Upper lobe of left lung (tissue), 6 donors: ENCODE results near the gene FOXO3. TPM values are rescaled to one million over a fixed set of nuclear protein-coding genes. Genes with fewer than 3 reads are reported as not detected.

Experiments used
- ATAC-seq, 2 donors: fragments of 200-7000 bp; cut with Tn5 transposase; one replicate each; pipeline ENCODE4 v1.9.1; 2022; ENCODE audit warnings: mild to moderate bottlenecking in 2 of 2, moderate library complexity in 2 of 2; ENCODE audit not compliant: low FRiP score in 2 of 2
- DNase-seq, 2 donors: peaks; one replicate each; pipeline ENCODE4 v3.0.0-alpha.2; 2019 to 2020
- H3K27ac ChIP-seq, 4 donors: fragments of 200-600 bp; sonication (generic); one replicate each; pipeline ENCODE4 v1.5.1; 2016 to 2019
- H3K27me3 ChIP-seq, 4 donors: fragments of 200-600 bp; sonication (generic); one replicate each; pipeline ENCODE4 v1.5.1; 2017 to 2019
- H3K36me3 ChIP-seq, 4 donors: fragments of 200-600 bp; sonication (generic); one replicate each; pipeline ENCODE4 v1.5.1; 2016 to 2019
- H3K4me1 ChIP-seq, 4 donors: fragments of 200-600 bp; sonication (generic); one replicate each; pipeline ENCODE4 v1.5.1; 2018 to 2019
- H3K4me3 ChIP-seq, 4 donors: fragments of 200-600 bp; sonication (generic); one replicate each; pipeline ENCODE4 v1.5.1; 2017 to 2019; ENCODE audit warnings: mild to moderate bottlenecking in 2 of 4, moderate library complexity in 1 of 4
- H3K9me3 ChIP-seq, 4 donors: fragments of 200-600 bp; sonication (generic); one replicate each; pipeline ENCODE4 v1.5.1; 2018 to 2019
- EP300 ChIP-seq, 4 donors: sonication (generic); formaldehyde crosslinking; IDR thresholded peaks; one replicate each; pipeline ENCODE4 v1.5.1; 2017; ENCODE audit warnings: antibody characterized with exemption in 4 of 4, control low read depth in 2 of 4
- POLR2A ChIP-seq, 4 donors: fragments of 450-650 bp; IDR thresholded peaks; one replicate each; pipeline ENCODE4 v1.5.1; 2016 to 2017; ENCODE audit warnings: antibody characterized with exemption in 4 of 4, mild to moderate bottlenecking in 2 of 4
- POLR2AphosphoS5 ChIP-seq, 2 donors: sonication (generic); formaldehyde crosslinking; IDR thresholded peaks; one replicate each; pipeline ENCODE4 v1.5.1; 2017; ENCODE audit warnings: antibody characterized with exemption in 2 of 2
- WGBS, 2 donors: methylation state at CpG; one replicate each; pipeline ENCODE4 v1.1.5; 2017 to 2018; 5-methylcytosine and 5-hydroxymethylcytosine counted together
- total RNA-seq, 6 donors: library from RNA; depleted of rRNA in 4 of 6; stranded (reverse); fragments of >200 nt in 4 of 6; gene quantifications; one replicate each; pipeline versions ENCODE4 v1.1.0 to v1.2.1, GENCODE V29; 2016 to 2021
- TF ChIP-seq, protein P1 (sequence below), 6 experiments: fragments of 450-650 bp in 4 of 6; fragments of 200-600 bp in 2 of 6; sonication (generic) in 2 of 6; IDR thresholded peaks; one replicate each; pipeline ENCODE4 v1.5.1; 2016 to 2019; ENCODE audit warnings: antibody characterized with exemption in 6 of 6
- donor health status: DM: no; HTN: no; CAD: no; lungs with moderate emphysema.
- donor health status: DM: no; HTN: yes; CAD: no; lungs with severe emphysema.

FOXO3 gene
- total RNA-seq: 100 to 1,000 TPM in 1 of 6 donors, 10 to 100 TPM in 5; 52.6 to 101 (median 71.9) TPM

DNA sequence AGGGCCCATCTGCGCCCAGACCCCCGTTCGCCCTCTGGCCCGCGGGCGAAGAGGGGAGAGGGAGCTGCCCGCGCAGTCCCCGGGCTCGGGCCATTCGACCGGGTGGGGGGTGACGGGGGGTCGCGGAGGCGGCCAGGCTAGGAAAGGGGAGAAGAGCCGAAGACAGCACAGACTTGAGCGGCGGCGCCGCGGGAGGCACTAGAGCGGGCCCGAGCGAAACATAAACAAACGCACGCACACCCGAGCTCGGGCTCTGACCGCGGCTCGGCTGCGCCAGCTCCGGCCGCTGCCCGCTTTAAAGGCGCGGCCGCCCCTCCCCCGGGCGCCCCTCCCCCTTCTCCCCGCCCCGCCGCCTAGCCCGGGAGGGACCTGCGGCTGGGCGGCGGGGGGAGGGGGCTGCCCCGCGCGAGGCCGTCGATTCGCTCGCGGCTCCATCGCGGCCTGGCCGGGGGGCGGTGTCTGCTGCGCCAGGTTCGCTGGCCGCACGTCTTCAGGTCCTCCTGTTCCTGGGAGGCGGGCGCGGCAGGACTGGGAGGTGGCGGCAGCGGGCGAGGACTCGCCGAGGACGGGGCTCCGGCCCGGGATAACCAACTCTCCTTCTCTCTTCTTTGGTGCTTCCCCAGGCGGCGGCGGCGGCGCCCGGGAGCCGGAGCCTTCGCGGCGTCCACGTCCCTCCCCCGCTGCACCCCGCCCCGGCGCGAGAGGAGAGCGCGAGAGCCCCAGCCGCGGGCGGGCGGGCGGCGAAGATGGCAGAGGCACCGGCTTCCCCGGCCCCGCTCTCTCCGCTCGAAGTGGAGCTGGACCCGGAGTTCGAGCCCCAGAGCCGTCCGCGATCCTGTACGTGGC lies at the start of gene FOXO3:
Gene FOXO3 (plus strand): TSS at position 455 of the 846 bp plus-strand sequence. CDS start 292 bp downstream, at position 747.
- Histone ChIP-seq H3K27me3 (no peaks in the 10 kb centered on the region), H3K27ac (peak within 1 kb of the TSS; percentile 95 to 100 (median 100)), H3K36me3 (no peaks in the 10 kb centered on the region), H3K9me3 (no peaks in the 10 kb centered on the region), H3K4me3 (peak within 1 kb of the TSS; percentile 42 to 92 (median 90)), H3K4me1 (peaks cover 28 to 50% (median 37%) of the 10 kb centered on the region in 4 donors)
- WGBS, 2 donors: 2% methylated on average over 38 of the region's 110 CpGs; no CpG with 5 or more reads in 1 of the 2 donors
- TF ChIP-seq EP300 (IDR thresholded peaks at IDR 0.05) (peak in 1 of 4 donors; percentile 40), POLR2A (IDR thresholded peaks at IDR 0.05) (peak; percentile 23 to 96 (median 91)), POLR2AphosphoS5 (IDR thresholded peaks at IDR 0.05) (peak; percentile 89 to 99)
- TF ChIP-seq, protein P1, sequence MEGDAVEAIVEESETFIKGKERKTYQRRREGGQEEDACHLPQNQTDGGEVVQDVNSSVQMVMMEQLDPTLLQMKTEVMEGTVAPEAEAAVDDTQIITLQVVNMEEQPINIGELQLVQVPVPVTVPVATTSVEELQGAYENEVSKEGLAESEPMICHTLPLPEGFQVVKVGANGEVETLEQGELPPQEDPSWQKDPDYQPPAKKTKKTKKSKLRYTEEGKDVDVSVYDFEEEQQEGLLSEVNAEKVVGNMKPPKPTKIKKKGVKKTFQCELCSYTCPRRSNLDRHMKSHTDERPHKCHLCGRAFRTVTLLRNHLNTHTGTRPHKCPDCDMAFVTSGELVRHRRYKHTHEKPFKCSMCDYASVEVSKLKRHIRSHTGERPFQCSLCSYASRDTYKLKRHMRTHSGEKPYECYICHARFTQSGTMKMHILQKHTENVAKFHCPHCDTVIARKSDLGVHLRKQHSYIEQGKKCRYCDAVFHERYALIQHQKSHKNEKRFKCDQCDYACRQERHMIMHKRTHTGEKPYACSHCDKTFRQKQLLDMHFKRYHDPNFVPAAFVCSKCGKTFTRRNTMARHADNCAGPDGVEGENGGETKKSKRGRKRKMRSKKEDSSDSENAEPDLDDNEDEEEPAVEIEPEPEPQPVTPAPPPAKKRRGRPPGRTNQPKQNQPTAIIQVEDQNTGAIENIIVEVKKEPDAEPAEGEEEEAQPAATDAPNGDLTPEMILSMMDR (IDR thresholded peaks at IDR 0.05): peak in 2 of 6 experiments; percentile 8 to 24
- ATAC-seq: peak; percentile 81
- peak; percentile 96 to 98 for DNase-seq

DNA sequence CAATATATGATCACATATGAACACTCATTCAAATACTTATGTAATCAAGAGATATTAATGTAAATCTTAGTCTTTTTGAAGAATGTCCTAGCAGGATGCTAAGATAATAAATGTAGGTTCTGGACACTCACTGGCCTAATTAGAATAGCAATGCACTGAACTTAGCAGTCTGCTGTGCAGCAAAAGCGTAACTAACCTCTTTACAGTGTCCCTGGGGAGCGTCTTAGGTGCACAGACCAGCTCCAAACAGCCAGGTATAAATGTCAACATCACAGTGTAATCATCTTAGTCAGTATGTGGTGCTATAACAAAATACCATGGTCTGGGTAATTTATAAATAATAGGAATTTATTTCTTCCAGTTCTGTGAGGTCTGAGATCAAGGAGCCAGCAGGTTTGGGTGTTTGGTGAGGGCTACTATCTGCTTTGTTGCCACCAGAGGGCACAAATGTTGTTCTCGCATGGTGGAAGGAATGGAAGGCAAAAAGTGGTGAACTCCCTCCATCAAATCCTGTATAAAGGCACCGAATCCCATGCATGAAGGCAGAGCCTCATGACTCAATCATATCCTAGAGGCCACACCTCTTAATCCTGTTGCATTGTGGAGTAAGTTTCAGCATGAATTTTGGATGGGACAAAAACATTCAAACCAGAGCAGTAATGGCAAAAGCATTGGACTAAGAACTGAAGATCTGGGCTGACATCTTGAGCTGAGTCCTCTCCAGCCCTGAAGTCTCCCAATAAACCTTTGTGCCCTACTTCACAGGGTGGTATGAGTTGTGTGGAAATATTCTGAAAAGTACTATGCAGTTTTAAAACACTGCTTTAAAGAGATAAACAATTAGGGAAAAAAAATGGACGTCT lies 41.8 kb upstream of the FOXO3 start:
- Histone ChIP-seq H3K27me3 (no peaks in the 10 kb centered on the region), H3K36me3 (no peaks in the 10 kb centered on the region), H3K9me3 (no peaks in the 10 kb centered on the region), H3K27ac (no peak overlapping the region), H3K4me1 (no peaks in the 10 kb centered on the region), H3K4me3 (no peak overlapping the region)
- no peak for ATAC-seq
- TF ChIP-seq EP300 (IDR thresholded peaks at IDR 0.05): no peak
- TF ChIP-seq, protein P1 (IDR thresholded peaks at IDR 0.05): peak in 3 of 6 experiments; percentile 10 to 23 (median 17)
- no peak for DNase-seq
- 84 to 85% methylated on average over 5 of the region's 5 CpGs for WGBS, 2 donors

DNA sequence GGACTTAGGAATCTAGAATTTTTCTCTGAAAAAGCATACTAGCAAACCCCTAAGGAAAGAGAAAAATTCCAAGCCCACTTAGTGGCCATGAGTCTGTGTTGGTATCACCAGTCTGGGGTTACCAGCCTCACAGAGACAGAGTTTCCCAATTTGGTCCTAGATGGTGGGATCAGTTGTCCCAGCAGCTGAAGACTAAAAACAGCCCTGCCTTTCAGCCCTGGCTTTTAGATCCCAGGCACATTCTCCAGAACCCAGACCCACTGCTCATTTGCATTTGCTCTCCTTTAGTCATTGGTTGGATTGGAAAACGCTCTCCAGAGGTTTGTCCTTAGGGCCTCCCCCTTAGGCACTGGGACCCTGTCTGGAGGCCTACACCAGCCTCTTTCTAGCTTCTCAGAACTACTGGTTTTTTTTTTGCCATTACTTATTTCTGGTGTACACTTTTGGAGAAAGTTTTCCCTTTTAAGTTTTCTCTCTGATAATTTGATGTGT lies 39.1 kb upstream of the FOXO3 start:
- TF ChIP-seq, protein P1 (IDR thresholded peaks at IDR 0.05): no peak
- TF ChIP-seq EP300 (IDR thresholded peaks at IDR 0.05): no peak
- no peak for TF ChIP-seq POLR2A (IDR thresholded peaks at IDR 0.05)
- TF ChIP-seq POLR2AphosphoS5 (IDR thresholded peaks at IDR 0.05): no peak
- H3K27ac ChIP-seq: no peak overlapping the region
- H3K27me3 ChIP-seq: no peaks in the 10 kb centered on the region
- 95% methylated on average over 1 of the region's 1 CpG for WGBS, 2 donors
- no peak for ATAC-seq
- H3K9me3 ChIP-seq: no peaks in the 10 kb centered on the region
- no peaks in the 10 kb centered on the region for H3K36me3 ChIP-seq
- DNase-seq: no peak
- H3K4me1 ChIP-seq: no peaks in the 10 kb centered on the region
- no peak overlapping the region for H3K4me3 ChIP-seq

DNA sequence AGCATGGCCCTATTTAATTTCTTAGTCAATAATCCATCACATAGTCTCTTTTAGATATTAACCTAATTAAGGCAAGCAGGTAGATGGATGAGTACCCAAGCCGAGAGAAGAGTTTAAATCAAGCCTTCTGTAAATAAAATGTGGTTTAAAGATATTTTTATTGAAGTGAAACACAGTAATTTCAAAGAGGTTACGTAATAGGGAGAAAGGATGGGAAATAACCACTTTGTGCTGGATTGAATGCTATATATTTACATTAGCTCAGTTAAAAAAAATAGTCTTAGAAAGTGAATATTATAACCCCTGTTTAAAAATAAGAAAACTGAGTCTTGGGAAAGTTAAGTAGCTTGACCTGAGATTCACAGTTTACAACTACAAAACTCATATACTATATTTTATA lies 37.0 kb upstream of the FOXO3 start:
- H3K4me1 ChIP-seq: no peaks in the 10 kb centered on the region
- no peaks in the 10 kb centered on the region for H3K27me3 ChIP-seq
- no peak overlapping the region for H3K27ac ChIP-seq
- WGBS, 2 donors: 81% methylated on average over 2 of the region's 2 CpGs
- H3K36me3 ChIP-seq: no peaks in the 10 kb centered on the region
- TF ChIP-seq EP300 (IDR thresholded peaks at IDR 0.05) (no peak), POLR2AphosphoS5 (IDR thresholded peaks at IDR 0.05) (no peak), POLR2A (IDR thresholded peaks at IDR 0.05) (no peak)
- TF ChIP-seq, protein P1 (IDR thresholded peaks at IDR 0.05): no peak
- ATAC-seq (no peak), DNase-seq (no peak)
- no peak overlapping the region for H3K4me3 ChIP-seq
- H3K9me3 ChIP-seq: no peaks in the 10 kb centered on the region
